ENCODE data around the gene ARHGAP5. TPM values are rescaled to one million over a fixed set of nuclear protein-coding genes. Genes with fewer than 3 reads are reported as not detected.
A peak's percentile ranks its signal among the peaks of the same experiment; 100 is the strongest.

Gene ARHGAP5
- total RNA-seq, 4 donors from 2014 or later = 189 to 365 (median 229) TPM

DNA sequence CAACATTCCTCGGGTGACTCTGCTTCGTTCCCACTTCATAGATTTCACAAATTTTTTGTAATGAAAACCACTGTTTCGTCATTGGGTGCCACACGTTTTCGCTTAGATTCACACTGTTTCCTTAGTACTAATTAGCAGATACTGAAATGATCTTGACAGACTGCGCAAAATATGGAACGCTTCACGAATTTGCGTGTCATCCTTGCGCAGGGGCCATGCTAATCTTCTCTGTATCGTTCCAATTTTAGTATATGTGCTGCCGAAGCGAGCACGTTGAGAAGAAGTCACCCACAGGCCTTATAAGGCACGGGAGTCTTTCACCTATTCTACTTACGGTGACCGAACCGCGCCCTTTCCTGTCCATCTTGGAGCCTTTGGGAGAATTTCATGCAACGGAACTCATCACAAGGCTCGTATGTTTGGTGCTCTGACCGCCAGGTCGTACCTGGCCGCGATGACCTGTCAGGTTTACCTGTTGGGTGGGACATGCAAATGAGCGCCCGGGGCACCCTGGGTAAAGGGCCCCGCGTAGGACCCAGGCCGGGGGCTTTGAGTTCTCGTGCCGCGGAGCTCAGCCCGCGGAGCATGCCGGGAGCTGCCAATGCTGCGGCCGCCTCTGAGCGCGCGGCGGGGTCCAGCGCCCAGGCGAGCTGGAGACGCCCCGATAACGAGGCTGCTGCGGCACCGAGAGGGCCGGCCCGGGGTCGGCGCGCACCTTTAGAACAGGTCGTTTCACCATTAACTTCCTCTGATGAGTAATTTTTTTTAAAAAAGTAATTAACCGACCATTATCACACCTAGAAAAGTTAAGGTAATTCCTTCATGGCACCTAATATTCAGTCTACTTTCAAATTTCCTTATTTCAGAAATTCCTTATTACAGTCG lies 126.1 kb downstream of the ARHGAP5 start, which contains the start of gene RNU6-8:
Gene RNU6-8, minus strand, starts transcription at position 272 of the 885 bp plus-strand sequence.
- no peaks in the 10 kb centered on the region for H3K9me3 ChIP-seq
- peaks cover 0 to 12% of the 10 kb centered on the region in 2 donors for H3K4me1 ChIP-seq
- peak within 1 kb of the TSS; percentile 87 to 92 (median 90) for H3K27ac ChIP-seq
- no peaks in the 10 kb centered on the region for H3K36me3 ChIP-seq
- TF ChIP-seq, protein P1, sequence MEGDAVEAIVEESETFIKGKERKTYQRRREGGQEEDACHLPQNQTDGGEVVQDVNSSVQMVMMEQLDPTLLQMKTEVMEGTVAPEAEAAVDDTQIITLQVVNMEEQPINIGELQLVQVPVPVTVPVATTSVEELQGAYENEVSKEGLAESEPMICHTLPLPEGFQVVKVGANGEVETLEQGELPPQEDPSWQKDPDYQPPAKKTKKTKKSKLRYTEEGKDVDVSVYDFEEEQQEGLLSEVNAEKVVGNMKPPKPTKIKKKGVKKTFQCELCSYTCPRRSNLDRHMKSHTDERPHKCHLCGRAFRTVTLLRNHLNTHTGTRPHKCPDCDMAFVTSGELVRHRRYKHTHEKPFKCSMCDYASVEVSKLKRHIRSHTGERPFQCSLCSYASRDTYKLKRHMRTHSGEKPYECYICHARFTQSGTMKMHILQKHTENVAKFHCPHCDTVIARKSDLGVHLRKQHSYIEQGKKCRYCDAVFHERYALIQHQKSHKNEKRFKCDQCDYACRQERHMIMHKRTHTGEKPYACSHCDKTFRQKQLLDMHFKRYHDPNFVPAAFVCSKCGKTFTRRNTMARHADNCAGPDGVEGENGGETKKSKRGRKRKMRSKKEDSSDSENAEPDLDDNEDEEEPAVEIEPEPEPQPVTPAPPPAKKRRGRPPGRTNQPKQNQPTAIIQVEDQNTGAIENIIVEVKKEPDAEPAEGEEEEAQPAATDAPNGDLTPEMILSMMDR (IDR thresholded peaks at IDR 0.05) = peak in 1 of 6 experiments; percentile 4
- TF ChIP-seq POLR2A (IDR thresholded peaks at IDR 0.05) = peak; percentile 50 to 72
- WGBS, 2 donors = 1% methylated on average over 42 to 43 of the region's 57 CpGs
- peak; percentile 93 to 94 for DNase-seq
- no peaks in the 10 kb centered on the region for H3K27me3 ChIP-seq
- H3K4me3 ChIP-seq (replicated peaks in 1 of 3) = peak within 1 kb of the TSS; percentile 36 to 75 (median 59)
- intact Hi-C loops (cut with DNase I) = loop anchor here (5.0 to 10.0 kb wide), 2 partner anchors 52 to 126 kb away; partner anchors contain the start of gene ARHGAP5

DNA sequence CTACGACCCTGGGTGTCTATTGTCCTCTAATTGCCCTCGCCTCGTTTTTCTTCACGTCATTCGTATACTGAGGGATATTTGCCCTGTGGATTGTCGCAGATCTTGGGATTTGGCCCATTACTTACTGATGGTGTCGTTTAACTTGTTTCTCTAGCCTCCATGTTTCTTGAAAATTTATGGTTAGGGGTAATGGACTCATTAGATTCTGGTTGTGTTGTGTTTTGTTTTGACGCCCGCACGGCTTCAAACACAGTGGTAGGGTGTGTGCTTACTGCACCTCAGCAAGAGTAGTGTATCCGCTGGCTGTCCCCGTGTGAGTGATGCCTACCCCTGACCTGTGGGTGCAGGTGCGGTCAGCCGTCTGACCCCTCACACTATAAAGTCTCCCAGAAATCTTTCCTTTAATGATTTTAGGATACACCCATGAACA lies 126.8 kb downstream of the ARHGAP5 start:
- H3K27me3 ChIP-seq = no peaks in the 10 kb centered on the region
- peak overlapping the region; percentile 87 to 92 (median 90) for H3K27ac ChIP-seq
- WGBS, 2 donors = 4 to 7% methylated on average over 14 of the region's 14 CpGs
- intact Hi-C loops (cut with DNase I) = loop anchor here (5.0 to 10.0 kb wide), 2 partner anchors 51 to 127 kb away; partner anchors contain the start of gene ARHGAP5
- H3K4me1 ChIP-seq = peaks cover 0 to 12% of the 10 kb centered on the region in 2 donors
- H3K4me3 ChIP-seq (replicated peaks in 1 of 3) = peak overlapping the region in 2 of 3 donors; percentile 36 to 59
- no peaks in the 10 kb centered on the region for H3K9me3 ChIP-seq
- no peaks in the 10 kb centered on the region for H3K36me3 ChIP-seq
- no peak for TF ChIP-seq POLR2A (IDR thresholded peaks at IDR 0.05)
- TF ChIP-seq, protein P1 (IDR thresholded peaks at IDR 0.05) = no peak
- DNase-seq = peak; percentile 31 to 32

DNA sequence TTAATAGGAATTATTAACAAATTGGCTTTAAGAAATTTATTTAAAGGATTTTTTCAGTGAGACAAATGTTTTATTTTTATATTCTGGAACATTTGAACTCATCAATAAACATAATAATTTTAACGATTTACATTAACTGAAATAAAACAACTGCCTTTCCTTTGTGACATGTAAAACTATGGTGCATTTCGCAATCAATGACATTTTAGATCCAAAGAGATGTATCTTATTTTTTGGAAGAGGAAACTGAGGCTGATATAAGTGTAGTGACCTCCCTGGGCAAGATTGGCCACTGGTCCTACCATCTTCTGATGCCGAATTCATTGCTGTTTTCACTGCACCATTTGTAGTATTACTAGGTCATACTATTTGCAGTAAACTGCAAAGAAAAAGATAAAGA lies 128.4 kb downstream of the ARHGAP5 start:
- 95 to 96% methylated on average over 3 of the region's 3 CpGs for WGBS, 2 donors
- Histone ChIP-seq H3K27me3 (no peaks in the 10 kb centered on the region), H3K36me3 (no peaks in the 10 kb centered on the region), H3K9me3 (no peaks in the 10 kb centered on the region), H3K27ac (no peak overlapping the region), H3K4me3 (replicated peaks in 1 of 3) (no peak overlapping the region), H3K4me1 (peaks cover 0 to 12% of the 10 kb centered on the region in 2 donors)
- no peak for TF ChIP-seq POLR2A (IDR thresholded peaks at IDR 0.05)
- TF ChIP-seq, protein P1 (IDR thresholded peaks at IDR 0.05) = no peak
- no peak for DNase-seq
- intact Hi-C loops (cut with DNase I) = loop anchor here (10.0 kb wide), 1 partner anchor 49 kb away; no protein-coding TSS in a partner anchor

DNA sequence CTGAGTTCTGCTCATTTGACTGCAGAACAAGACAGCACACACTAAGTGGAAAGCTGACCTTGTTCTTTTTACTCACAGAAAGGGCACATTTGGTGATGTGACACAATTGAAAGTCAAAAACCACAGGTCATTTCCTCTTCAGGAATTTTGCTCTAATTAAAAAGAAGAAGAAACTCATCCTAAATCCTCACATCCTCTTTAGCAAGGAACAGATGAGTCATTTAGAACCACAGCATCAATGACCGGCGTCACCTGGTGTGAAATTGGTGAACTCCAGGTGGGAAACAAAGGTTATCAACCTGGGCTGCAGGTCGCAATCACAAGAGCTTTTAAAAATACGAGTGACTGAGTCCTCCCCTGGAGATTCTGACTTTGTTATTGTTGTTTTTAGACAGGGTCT lies 128.9 kb downstream of the ARHGAP5 start:
- Histone ChIP-seq H3K4me1 (peaks cover 0 to 12% of the 10 kb centered on the region in 2 donors), H3K9me3 (no peaks in the 10 kb centered on the region), H3K27me3 (no peaks in the 10 kb centered on the region), H3K27ac (no peak overlapping the region), H3K36me3 (no peaks in the 10 kb centered on the region), H3K4me3 (replicated peaks in 1 of 3) (no peak overlapping the region)
- intact Hi-C loops (cut with DNase I) = loop anchor here (10.0 kb wide), 1 partner anchor 49 kb away; no protein-coding TSS in a partner anchor
- 70 to 78% methylated on average over 4 of the region's 4 CpGs for WGBS, 2 donors
- TF ChIP-seq POLR2A (IDR thresholded peaks at IDR 0.05) = no peak
- TF ChIP-seq, protein P1 (IDR thresholded peaks at IDR 0.05) = no peak
- no peak for DNase-seq
